Gastrocnemius medialis (tissue), 4 donors: Measurements from ENCODE around the gene SGCD.

Source experiments
- POLR2A ChIP-seq, 2 donors: fragments of 450-650 bp; IDR thresholded peaks; one replicate each; pipeline ENCODE4 v1.6.1; 2017; ENCODE audit warnings: antibody characterized with exemption in 2 of 2, mild to moderate bottlenecking in 2 of 2, moderate library complexity in 2 of 2
- TF ChIP-seq, protein P1 (sequence below), 5 experiments: fragments of 450-650 bp in 3 of 5; fragments of 200-600 bp in 2 of 5; sonication (generic) in 2 of 5; IDR thresholded peaks in 4 of 5; conservative IDR thresholded peaks in 1 of 5; 1 replicate in 4 of 5; 2 replicates in 1 of 5; pipeline ENCODE4 v1.5.1; 2016 to 2019; ENCODE audit warnings: antibody characterized with exemption in 5 of 5, mild to moderate bottlenecking in 3 of 5, moderate library complexity in 3 of 5

DNA sequence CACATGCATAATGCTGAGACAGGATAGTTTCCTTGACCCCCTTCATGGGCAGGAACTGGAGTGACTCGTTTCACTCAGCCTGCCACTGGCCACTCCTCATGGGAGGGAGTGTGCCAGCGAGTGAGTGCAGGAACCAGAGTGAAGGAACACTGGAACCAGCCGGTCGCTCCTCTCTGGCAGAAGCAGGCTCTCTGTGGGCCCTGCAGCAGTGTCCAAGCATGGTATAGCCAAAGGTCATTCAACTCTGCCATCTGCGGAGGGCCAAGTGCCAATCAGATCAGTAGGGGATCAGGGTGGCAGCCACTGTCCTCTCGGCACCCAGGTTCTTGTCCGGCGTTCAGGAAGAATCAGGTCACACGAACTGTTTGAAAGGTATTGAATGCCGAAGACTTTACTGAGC, 353.9 kb downstream of the SGCD start:
- TF ChIP-seq, protein P1, sequence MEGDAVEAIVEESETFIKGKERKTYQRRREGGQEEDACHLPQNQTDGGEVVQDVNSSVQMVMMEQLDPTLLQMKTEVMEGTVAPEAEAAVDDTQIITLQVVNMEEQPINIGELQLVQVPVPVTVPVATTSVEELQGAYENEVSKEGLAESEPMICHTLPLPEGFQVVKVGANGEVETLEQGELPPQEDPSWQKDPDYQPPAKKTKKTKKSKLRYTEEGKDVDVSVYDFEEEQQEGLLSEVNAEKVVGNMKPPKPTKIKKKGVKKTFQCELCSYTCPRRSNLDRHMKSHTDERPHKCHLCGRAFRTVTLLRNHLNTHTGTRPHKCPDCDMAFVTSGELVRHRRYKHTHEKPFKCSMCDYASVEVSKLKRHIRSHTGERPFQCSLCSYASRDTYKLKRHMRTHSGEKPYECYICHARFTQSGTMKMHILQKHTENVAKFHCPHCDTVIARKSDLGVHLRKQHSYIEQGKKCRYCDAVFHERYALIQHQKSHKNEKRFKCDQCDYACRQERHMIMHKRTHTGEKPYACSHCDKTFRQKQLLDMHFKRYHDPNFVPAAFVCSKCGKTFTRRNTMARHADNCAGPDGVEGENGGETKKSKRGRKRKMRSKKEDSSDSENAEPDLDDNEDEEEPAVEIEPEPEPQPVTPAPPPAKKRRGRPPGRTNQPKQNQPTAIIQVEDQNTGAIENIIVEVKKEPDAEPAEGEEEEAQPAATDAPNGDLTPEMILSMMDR (IDR thresholded peaks at IDR 0.05 in 4 of 5, conservative IDR thresholded peaks at IDR 0.05 in 1 of 5) = no peak
- TF ChIP-seq POLR2A (IDR thresholded peaks at IDR 0.05) = no peak
